GM23338 (cell line): Measurements from ENCODE around the gene RANGRF. TPM values are rescaled to one million over a fixed set of nuclear protein-coding genes. Genes with fewer than 3 reads are reported as not detected.

Source experiments
- ATAC-seq: fragments of 200-7000 bp; cut with Tn5 transposase; 3 replicates; pipeline ENCODE4 v1.9.1; 2020
- DNase-seq: peaks from one replicate; pipeline ENCODE4 v3.0.0-alpha.2; 2015; ENCODE audit warnings: low spot score
- H2AFZ ChIP-seq: fragments of 200-600 bp; sonication (generic); 2 replicates; pipeline ENCODE4 v1.8.0; 2016; ENCODE audit warnings: antibody characterized with exemption, mild to moderate bottlenecking, moderate library complexity
- H3F3A ChIP-seq: fragments of 200-600 bp; sonication (generic); replicated peaks from 2 replicates; pipeline ENCODE4 v1.8.0; 2017; ENCODE audit warnings: antibody characterized with exemption, mixed run types, low read depth
- H3K27ac ChIP-seq: fragments of 200-600 bp; sonication (generic); 2 replicates; pipeline ENCODE4 v1.6.1; 2016; ENCODE audit warnings: low read depth
- H3K27me3 ChIP-seq: fragments of 200-600 bp; sonication (generic); 2 replicates; pipeline ENCODE4 v1.8.0; 2016; ENCODE audit warnings: mild to moderate bottlenecking, mixed run types, moderate library complexity; ENCODE audit not compliant: insufficient read depth
- H3K36me3 ChIP-seq: fragments of 200-600 bp; sonication (generic); 2 replicates; pipeline ENCODE4 v1.8.0; 2016; ENCODE audit warnings: mild to moderate bottlenecking; ENCODE audit not compliant: insufficient read depth
- H3K4me1 ChIP-seq: fragments of 200-600 bp; sonication (generic); 2 replicates; pipeline ENCODE4 v1.8.0; 2016; ENCODE audit warnings: mild to moderate bottlenecking, moderate library complexity; ENCODE audit not compliant: insufficient read depth
- H3K4me2 ChIP-seq: fragments of 200-600 bp; sonication (generic); 2 replicates; pipeline ENCODE4 v1.7.1; 2017; ENCODE audit warnings: mixed run types
- H3K4me3 ChIP-seq: fragments of 200-600 bp; sonication (generic); 2 replicates; pipeline ENCODE4 v1.6.1; 2016; ENCODE audit warnings: mixed run types
- H3K79me2 ChIP-seq: fragments of 200-600 bp; sonication (generic); replicated peaks from 2 replicates; pipeline ENCODE4 v1.8.0; 2017; ENCODE audit warnings: mild to moderate bottlenecking; ENCODE audit not compliant: insufficient read depth
- H3K9me2 ChIP-seq: fragments of 200-600 bp; sonication (generic); 2 replicates; pipeline ENCODE4 v1.8.0; 2017; ENCODE audit not compliant: insufficient read depth
- H4K20me1 ChIP-seq: fragments of 200-600 bp; sonication (generic); replicated peaks from 2 replicates; pipeline ENCODE4 v1.8.0; 2017; ENCODE audit warnings: mild to moderate bottlenecking; ENCODE audit not compliant: insufficient read depth
- H3K27ac Mint-ChIP-seq: 2 replicates; pipeline ENCODE4 v1.8.0; 2020; ENCODE audit warnings: inconsistent platforms, mild to moderate bottlenecking, moderate library complexity, mixed read lengths
- H3K27me3 Mint-ChIP-seq: 3 replicates; pipeline ENCODE4 v1.8.0; 2022; ENCODE audit warnings: low read depth, mild to moderate bottlenecking, moderate library complexity, mixed read lengths, inconsistent platforms; ENCODE audit not compliant: insufficient read depth, poor library complexity
- H3K36me3 Mint-ChIP-seq: 3 replicates; pipeline ENCODE4 v1.8.0; 2021; ENCODE audit warnings: low read depth, mild to moderate bottlenecking, inconsistent platforms, moderate library complexity, mixed read lengths
- H3K4me1 Mint-ChIP-seq: 3 replicates; pipeline ENCODE4 v1.8.0; 2020; ENCODE audit warnings: mild to moderate bottlenecking, inconsistent platforms, mixed read lengths
- H3K4me3 Mint-ChIP-seq: 3 replicates; pipeline ENCODE4 v1.8.0; 2021; ENCODE audit warnings: moderate library complexity, mild to moderate bottlenecking, inconsistent platforms, mixed read lengths
- H3K9me3 Mint-ChIP-seq: 3 replicates; pipeline ENCODE4 v1.8.0; 2020; ENCODE audit warnings: moderate library complexity, mild to moderate bottlenecking, inconsistent platforms, mixed read lengths
- CREB1 ChIP-seq: fragments of 250-450 bp; sonication (Bioruptor Pico); IDR thresholded peaks from 2 replicates; pipeline ENCODE4 v1.5.0; 2020; ENCODE audit warnings: low read depth, mild to moderate bottlenecking, moderate library complexity
- CTCF ChIP-seq, 2 experiments: fragments of 200-600 bp in 1 of 2; sonication (generic) in 1 of 2; conservative IDR thresholded peaks; 2 replicates each; pipeline versions ENCODE4 v1.5.1 to v1.6.1; 2016 to 2017; ENCODE audit warnings: antibody characterized with exemption in 2 of 2, low read depth in 2 of 2, mild to moderate bottlenecking in 2 of 2, moderate library complexity in 1 of 2
- EZH2 ChIP-seq: fragments of 200-600 bp; sonication (generic); IDR thresholded peaks from one replicate; pipeline ENCODE4 v1.8.0; 2017; ENCODE audit warnings: antibody characterized with exemption, mild to moderate bottlenecking, low read depth; ENCODE audit not compliant: unreplicated experiment
- EZH2phosphoT487 ChIP-seq: fragments of 200-600 bp; sonication (generic); IDR thresholded peaks from one replicate; pipeline ENCODE4 v1.8.1; 2018; ENCODE audit warnings: antibody characterized with exemption; ENCODE audit not compliant: unreplicated experiment
- JUNB ChIP-seq: IDR thresholded peaks from one replicate; pipeline ENCODE4 v1.6.1; 2016; ENCODE audit warnings: antibody characterized with exemption; ENCODE audit not compliant: unreplicated experiment
- NANOG ChIP-seq: IDR thresholded peaks from 2 replicates; pipeline ENCODE4 v1.6.1; 2016; ENCODE audit warnings: antibody characterized with exemption, borderline replicate concordance
- POLR2AphosphoS5 ChIP-seq: IDR thresholded peaks from 2 replicates; pipeline ENCODE4 v1.6.1; 2016; ENCODE audit warnings: antibody characterized with exemption, low read depth
- REST ChIP-seq: IDR thresholded peaks from one replicate; pipeline ENCODE4 v1.6.1; 2018; ENCODE audit warnings: antibody characterized with exemption; ENCODE audit not compliant: unreplicated experiment
- STAT1 ChIP-seq: IDR thresholded peaks from one replicate; pipeline ENCODE4 v1.6.1; 2016; ENCODE audit warnings: antibody characterized with exemption; ENCODE audit not compliant: unreplicated experiment
- ZNF114 ChIP-seq: fragments of 250-450 bp; sonication (Bioruptor Pico); IDR thresholded peaks from 2 replicates; pipeline ENCODE4 v1.5.0; 2020; ENCODE audit warnings: mild to moderate bottlenecking, moderate library complexity
- ZNF331 ChIP-seq: fragments of 250-450 bp; sonication (Bioruptor Pico); IDR thresholded peaks from 2 replicates; pipeline ENCODE4 v1.5.0; 2020; ENCODE audit warnings: low read depth, mild to moderate bottlenecking, moderate library complexity
- polyA plus RNA-seq: library from polyadenylated mRNA; unstranded; fragments of >200 nt; fragmentation: Nextera tagmentation; extraction: Ambion mirVana; gene quantifications from 2 replicates; pipeline ENCODE4 v1.2.1, GENCODE V29; 2016
- total RNA-seq: library from RNA; depleted of rRNA; stranded (reverse); fragments of >200 nt; shearing (Covaris generic); gene quantifications from 2 replicates; pipeline ENCODE4 v1.2.3, GENCODE V29; 2014

The RANGRF gene
- total and polyA plus RNA-seq, 2 experiments from 2014 or later = 11.2 to 52.4 TPM

GRCh38 chr17:8282345-8282744, 6.1 kb upstream of the RANGRF start:
- H3K4me1 ChIP-seq = no peaks in the 10 kb centered on the region
- no peaks in the 10 kb centered on the region for H4K20me1 ChIP-seq
- ATAC-seq (no peak), DNase-seq (no peak)
- H2AFZ ChIP-seq = no peak overlapping the region
- H3K27me3 ChIP-seq = no peaks in the 10 kb centered on the region
- Mint-ChIP-seq H3K4me3 (no peak overlapping the region), H3K27me3 (peaks cover 4% of the 10 kb centered on the region), H3K27ac (no peak overlapping the region), H3K36me3 (no peaks in the 10 kb centered on the region; the same call in 2 of the 3 replicates), H3K9me3 (no peaks in the 10 kb centered on the region; the same call in 2 of the 3 replicates), H3K4me1 (peaks cover 6% of the 10 kb centered on the region; the same call in 2 of the 3 replicates)
- no peak overlapping the region for H3K4me3 ChIP-seq
- no peak for TF ChIP-seq EZH2
- TF ChIP-seq ZNF114 (CRISPR knock-in tag) = no peak
- no peak for TF ChIP-seq ZNF331 (CRISPR knock-in tag)
- TF ChIP-seq JUNB = no peak
- TF ChIP-seq CREB1 (CRISPR knock-in tag) = no peak
- TF ChIP-seq POLR2AphosphoS5 = no peak
- TF ChIP-seq CTCF (conservative IDR thresholded peaks at IDR 0.05; ENCODE audit: low read depth in 2 of 2) = no peak
- no peak for TF ChIP-seq EZH2phosphoT487
- TF ChIP-seq STAT1 = no peak
- no peaks in the 10 kb centered on the region for H3K9me2 ChIP-seq
- H3K4me2 ChIP-seq = no peak overlapping the region
- H3F3A ChIP-seq = 0 out of 2 replicates have a peak, but pooled peaks cover 2% of the 10 kb centered on the region
- H3K79me2 ChIP-seq = no peaks in the 10 kb centered on the region
- H3K27ac ChIP-seq = no peak overlapping the region
- no peaks in the 10 kb centered on the region for H3K36me3 ChIP-seq

DNA sequence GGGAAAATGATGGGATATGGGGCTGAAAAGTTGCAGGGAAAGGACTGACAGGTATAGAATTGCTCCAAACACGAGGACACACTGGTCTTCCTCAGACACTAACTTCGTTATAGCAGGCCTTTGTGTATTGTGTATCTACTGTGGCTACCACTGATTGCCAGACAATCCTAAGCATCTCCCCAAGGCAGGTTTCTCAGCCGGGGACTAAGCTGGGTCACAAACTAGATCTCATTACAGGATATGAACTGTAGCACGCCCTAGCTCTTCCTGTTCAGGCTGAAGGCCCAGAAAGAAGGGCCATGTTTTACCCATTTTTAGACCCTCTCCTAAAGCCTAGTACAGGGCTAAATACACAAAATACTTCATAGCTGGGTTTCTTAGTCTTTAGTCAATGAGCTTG, 5.1 kb upstream of the RANGRF start:
- Mint-ChIP-seq H3K27ac (no peak overlapping the region), H3K9me3 (no peaks in the 10 kb centered on the region), H3K27me3 (peaks cover 4% of the 10 kb centered on the region), H3K36me3 (no peaks in the 10 kb centered on the region; the same call in 2 of the 3 replicates), H3K4me1 (peaks cover 12% of the 10 kb centered on the region), H3K4me3 (no peak overlapping the region)
- Histone ChIP-seq H3K4me1 (no peaks in the 10 kb centered on the region), H3K4me3 (no peak overlapping the region), H3K9me2 (no peaks in the 10 kb centered on the region), H3K36me3 (no peaks in the 10 kb centered on the region), H3F3A (0 out of 2 replicates have a peak, but pooled peaks cover 2% of the 10 kb centered on the region), H3K27me3 (no peaks in the 10 kb centered on the region), H2AFZ (no peak overlapping the region), H3K4me2 (no peak overlapping the region), H3K27ac (no peak overlapping the region), H3K79me2 (no peaks in the 10 kb centered on the region), H4K20me1 (no peaks in the 10 kb centered on the region)
- DNase-seq = no peak
- ATAC-seq = no peak
- TF ChIP-seq CTCF (conservative IDR thresholded peaks at IDR 0.05; ENCODE audit: low read depth in 2 of 2) (no peak), ZNF331 (CRISPR knock-in tag) (no peak), ZNF114 (CRISPR knock-in tag) (no peak), EZH2phosphoT487 (no peak), POLR2AphosphoS5 (no peak), REST (no peak), STAT1 (no peak), NANOG (no peak)
